Measurements from ENCODE around the gene HID1. TPM values are rescaled to one million over a fixed set of nuclear protein-coding genes. Genes with fewer than 3 reads are reported as not detected.

HID1 gene
- polyA plus RNA-seq, 2 of the 4 experiments (the other 2 are of a cell fraction): 5.2 to 11.7 TPM

- TF ChIP-seq, protein P1, sequence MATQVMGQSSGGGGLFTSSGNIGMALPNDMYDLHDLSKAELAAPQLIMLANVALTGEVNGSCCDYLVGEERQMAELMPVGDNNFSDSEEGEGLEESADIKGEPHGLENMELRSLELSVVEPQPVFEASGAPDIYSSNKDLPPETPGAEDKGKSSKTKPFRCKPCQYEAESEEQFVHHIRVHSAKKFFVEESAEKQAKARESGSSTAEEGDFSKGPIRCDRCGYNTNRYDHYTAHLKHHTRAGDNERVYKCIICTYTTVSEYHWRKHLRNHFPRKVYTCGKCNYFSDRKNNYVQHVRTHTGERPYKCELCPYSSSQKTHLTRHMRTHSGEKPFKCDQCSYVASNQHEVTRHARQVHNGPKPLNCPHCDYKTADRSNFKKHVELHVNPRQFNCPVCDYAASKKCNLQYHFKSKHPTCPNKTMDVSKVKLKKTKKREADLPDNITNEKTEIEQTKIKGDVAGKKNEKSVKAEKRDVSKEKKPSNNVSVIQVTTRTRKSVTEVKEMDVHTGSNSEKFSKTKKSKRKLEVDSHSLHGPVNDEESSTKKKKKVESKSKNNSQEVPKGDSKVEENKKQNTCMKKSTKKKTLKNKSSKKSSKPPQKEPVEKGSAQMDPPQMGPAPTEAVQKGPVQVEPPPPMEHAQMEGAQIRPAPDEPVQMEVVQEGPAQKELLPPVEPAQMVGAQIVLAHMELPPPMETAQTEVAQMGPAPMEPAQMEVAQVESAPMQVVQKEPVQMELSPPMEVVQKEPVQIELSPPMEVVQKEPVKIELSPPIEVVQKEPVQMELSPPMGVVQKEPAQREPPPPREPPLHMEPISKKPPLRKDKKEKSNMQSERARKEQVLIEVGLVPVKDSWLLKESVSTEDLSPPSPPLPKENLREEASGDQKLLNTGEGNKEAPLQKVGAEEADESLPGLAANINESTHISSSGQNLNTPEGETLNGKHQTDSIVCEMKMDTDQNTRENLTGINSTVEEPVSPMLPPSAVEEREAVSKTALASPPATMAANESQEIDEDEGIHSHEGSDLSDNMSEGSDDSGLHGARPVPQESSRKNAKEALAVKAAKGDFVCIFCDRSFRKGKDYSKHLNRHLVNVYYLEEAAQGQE (IDR thresholded peaks at IDR 0.05): 0 out of 2 replicates have a peak, but pooled peaks have one; percentile 28
- TF ChIP-seq ESRRA (IDR thresholded peaks at IDR 0.05; ENCODE audit: borderline replicate concordance, low read length) (no peak), ZSCAN20 (CRISPR knock-in tag; IDR thresholded peaks at IDR 0.05) (no peak), POLR2A (IDR thresholded peaks at IDR 0.05; ENCODE audit: low read length) (peak; percentile 49), PHF8 (IDR thresholded peaks at IDR 0.05; ENCODE audit: borderline replicate concordance, low read depth) (peak; percentile 68; the same call in 1 of the 2 replicates), HOXB13 (CRISPR knock-in tag; IDR thresholded peaks at IDR 0.05; ENCODE audit: low read depth) (no peak)
Measured at GRCh38 chr17:74987909-74988711, 15.6 kb upstream of the HID1 start (continued).

DNA sequence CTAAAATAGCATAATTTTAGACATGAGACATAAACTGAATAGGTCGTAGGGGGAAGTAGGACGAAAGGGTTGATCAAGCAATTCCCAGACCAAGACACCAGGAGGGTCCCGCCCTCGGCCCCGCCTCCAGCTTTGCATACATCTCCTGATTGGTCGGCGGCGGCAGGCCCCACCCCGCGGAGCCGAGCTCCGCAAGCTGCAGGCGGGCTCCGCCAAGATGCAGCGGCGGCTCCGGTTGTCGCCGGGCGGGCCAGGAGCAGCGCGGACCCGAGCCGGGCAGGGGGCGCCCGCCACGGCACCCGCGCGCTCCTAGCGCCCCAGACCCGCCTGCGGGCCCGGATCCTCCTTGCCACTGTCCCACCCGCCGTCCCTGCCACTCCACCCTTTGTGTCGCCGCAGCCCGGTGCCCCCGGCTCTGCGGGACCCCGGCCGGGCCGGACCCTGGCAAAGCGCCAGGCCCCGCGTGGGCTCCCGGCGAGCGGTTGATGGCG lies 14.9 kb upstream of the HID1 start, which contains the start of gene CDR2L:
Gene CDR2L, plus strand, starts transcription at position 215 of the 491 bp plus-strand sequence. CDS start 412 bp downstream, outside the sequence.
- TF ChIP-seq MAFK (IDR thresholded peaks at IDR 0.05; ENCODE audit: partially characterized antibody) (peak; percentile 51), ZNF302 (CRISPR knock-in tag; IDR thresholded peaks at IDR 0.05) (no peak), HDAC2 (IDR thresholded peaks at IDR 0.05) (no peak), HOXB13 (CRISPR knock-in tag; IDR thresholded peaks at IDR 0.05; ENCODE audit: low read depth) (no peak), RNF2 (IDR thresholded peaks at IDR 0.05; ENCODE audit: borderline replicate concordance, low read depth) (no peak), RARB (CRISPR knock-in tag; IDR thresholded peaks at IDR 0.05) (no peak), POLR2AphosphoS2 (conservative IDR thresholded peaks at IDR 0.05; ENCODE audit: low read length) (no peak), POLR2A (IDR thresholded peaks at IDR 0.05; ENCODE audit: low read length) (peak; percentile 95), FOSB (CRISPR knock-in tag; IDR thresholded peaks at IDR 0.05) (no peak), JUN (IDR thresholded peaks at IDR 0.05) (peak; percentile 72 to 86; a peak in 4 of 5 replicates), MAZ (IDR thresholded peaks at IDR 0.05; ENCODE audit: borderline replicate concordance, low read depth, low read length) (no peak), HOXA7 (CRISPR knock-in tag; IDR thresholded peaks at IDR 0.05) (no peak), CBX2 (IDR thresholded peaks at IDR 0.05; ENCODE audit: borderline replicate concordance, low read depth) (no peak), HEYL (CRISPR knock-in tag; IDR thresholded peaks at IDR 0.05) (no peak), BCL3 (IDR thresholded peaks at IDR 0.05) (peak; percentile 94), RAD21 (conservative IDR thresholded peaks at IDR 0.05 in 1 of 2, IDR thresholded peaks at IDR 0.05 in 1 of 2) (no peak), CHD4 (IDR thresholded peaks at IDR 0.05; ENCODE audit: borderline replicate concordance) (no peak), USF2 (IDR thresholded peaks at IDR 0.05) (no peak), ATOH8 (CRISPR knock-in tag; IDR thresholded peaks at IDR 0.05; ENCODE audit: low read depth) (no peak), PHF8 (IDR thresholded peaks at IDR 0.05; ENCODE audit: borderline replicate concordance, low read depth) (peak; percentile 75), TP53 (CRISPR knock-in tag; IDR thresholded peaks at IDR 0.05) (peak; percentile 77; the same call in 1 of the 2 replicates), NR3C1 (IDR thresholded peaks at IDR 0.05) (no peak), JUNB (IDR thresholded peaks at IDR 0.05) (no peak), ZFP36 (IDR thresholded peaks at IDR 0.05; ENCODE audit: borderline replicate concordance, partially characterized antibody) (no peak)
- H3K4me1 ChIP-seq: peaks cover 53% of the 10 kb centered on the region
- DNase-seq (ENCODE audit: low read depth in 1 of 2, low spot score in 1 of 2) (peak; percentile 94), FAIRE-seq (no peak), ATAC-seq (peak; percentile 82 to 87)
- H3K27ac ChIP-seq: peak within 1 kb of the TSS; percentile 94 to 95
- H3K4me2 ChIP-seq: peak within 1 kb of the TSS; percentile 93
- WGBS (ENCODE audit: missing lambda C conversion rate): 0% methylated on average over 16 of the region's 51 CpGs
- CTCF ChIA-PET: interaction anchor here (0.7 to 17.5 kb wide), 13 partner anchors 8 to 143 kb away, joined by 3 to 332 read pairs (median 9); partner anchors contain the start of genes HID1, MRPL58, NT5C and OTOP2
- H3K4me3 ChIP-seq: peak within 1 kb of the TSS; percentile 80
- POLR2A ChIA-PET: interaction anchor here (0.5 to 7.5 kb wide), 12 partner anchors 15 to 917 kb away, joined by 3 to 107 read pairs (median 6); partner anchors contain the start of genes FDXR, HID1, MRPL58 and SLC16A5
- no peaks in the 10 kb centered on the region for H3K9me3 ChIP-seq

Data from A549 (cell line).